ENCODE data around the gene IQCM.

- TF ChIP-seq, protein P1, sequence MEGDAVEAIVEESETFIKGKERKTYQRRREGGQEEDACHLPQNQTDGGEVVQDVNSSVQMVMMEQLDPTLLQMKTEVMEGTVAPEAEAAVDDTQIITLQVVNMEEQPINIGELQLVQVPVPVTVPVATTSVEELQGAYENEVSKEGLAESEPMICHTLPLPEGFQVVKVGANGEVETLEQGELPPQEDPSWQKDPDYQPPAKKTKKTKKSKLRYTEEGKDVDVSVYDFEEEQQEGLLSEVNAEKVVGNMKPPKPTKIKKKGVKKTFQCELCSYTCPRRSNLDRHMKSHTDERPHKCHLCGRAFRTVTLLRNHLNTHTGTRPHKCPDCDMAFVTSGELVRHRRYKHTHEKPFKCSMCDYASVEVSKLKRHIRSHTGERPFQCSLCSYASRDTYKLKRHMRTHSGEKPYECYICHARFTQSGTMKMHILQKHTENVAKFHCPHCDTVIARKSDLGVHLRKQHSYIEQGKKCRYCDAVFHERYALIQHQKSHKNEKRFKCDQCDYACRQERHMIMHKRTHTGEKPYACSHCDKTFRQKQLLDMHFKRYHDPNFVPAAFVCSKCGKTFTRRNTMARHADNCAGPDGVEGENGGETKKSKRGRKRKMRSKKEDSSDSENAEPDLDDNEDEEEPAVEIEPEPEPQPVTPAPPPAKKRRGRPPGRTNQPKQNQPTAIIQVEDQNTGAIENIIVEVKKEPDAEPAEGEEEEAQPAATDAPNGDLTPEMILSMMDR (IDR thresholded peaks at IDR 0.05; ENCODE audit: extremely low read depth in 1 of 2, insufficient read depth in 1 of 2, low read depth in 1 of 2, low read length in 2 of 2), result no peak
- TF ChIP-seq FOS (IDR thresholded peaks at IDR 0.05; ENCODE audit: borderline replicate concordance, insufficient read depth, low read length) (no peak), EZH2 (IDR thresholded peaks at IDR 0.05; ENCODE audit: borderline replicate concordance, low read depth, low read length, severe bottlenecking) (no peak), POLR2AphosphoS5 (IDR thresholded peaks at IDR 0.05; ENCODE audit: insufficient read depth, low read depth, low read length) (no peak), POLR2A (IDR thresholded peaks at IDR 0.05; ENCODE audit: low read depth, low read length) (no peak), MAX (IDR thresholded peaks at IDR 0.05; ENCODE audit: insufficient read depth, insufficient read length) (no peak), GATA2 (IDR thresholded peaks at IDR 0.05; ENCODE audit: insufficient read depth, insufficient read length, low read depth, low read length) (no peak), JUN (IDR thresholded peaks at IDR 0.05; ENCODE audit: borderline replicate concordance, insufficient read depth, insufficient read length, low read depth) (no peak), MYC (IDR thresholded peaks at IDR 0.05; ENCODE audit: low read depth, low read length) (no peak)
Measured at GRCh38 chr4:149796381-149796780, 19.3 kb downstream of the IQCM start.
